GM18858 (cell line): ENCODE measurements around the gene MGAT5B.

Experiments
- ATAC-seq: cut with Tn5 transposase; IDR thresholded peaks from one replicate; pipeline ENCODE4 v1.9.1; 2021; ENCODE audit not compliant: unreplicated experiment

Gene MGAT5B

DNA sequence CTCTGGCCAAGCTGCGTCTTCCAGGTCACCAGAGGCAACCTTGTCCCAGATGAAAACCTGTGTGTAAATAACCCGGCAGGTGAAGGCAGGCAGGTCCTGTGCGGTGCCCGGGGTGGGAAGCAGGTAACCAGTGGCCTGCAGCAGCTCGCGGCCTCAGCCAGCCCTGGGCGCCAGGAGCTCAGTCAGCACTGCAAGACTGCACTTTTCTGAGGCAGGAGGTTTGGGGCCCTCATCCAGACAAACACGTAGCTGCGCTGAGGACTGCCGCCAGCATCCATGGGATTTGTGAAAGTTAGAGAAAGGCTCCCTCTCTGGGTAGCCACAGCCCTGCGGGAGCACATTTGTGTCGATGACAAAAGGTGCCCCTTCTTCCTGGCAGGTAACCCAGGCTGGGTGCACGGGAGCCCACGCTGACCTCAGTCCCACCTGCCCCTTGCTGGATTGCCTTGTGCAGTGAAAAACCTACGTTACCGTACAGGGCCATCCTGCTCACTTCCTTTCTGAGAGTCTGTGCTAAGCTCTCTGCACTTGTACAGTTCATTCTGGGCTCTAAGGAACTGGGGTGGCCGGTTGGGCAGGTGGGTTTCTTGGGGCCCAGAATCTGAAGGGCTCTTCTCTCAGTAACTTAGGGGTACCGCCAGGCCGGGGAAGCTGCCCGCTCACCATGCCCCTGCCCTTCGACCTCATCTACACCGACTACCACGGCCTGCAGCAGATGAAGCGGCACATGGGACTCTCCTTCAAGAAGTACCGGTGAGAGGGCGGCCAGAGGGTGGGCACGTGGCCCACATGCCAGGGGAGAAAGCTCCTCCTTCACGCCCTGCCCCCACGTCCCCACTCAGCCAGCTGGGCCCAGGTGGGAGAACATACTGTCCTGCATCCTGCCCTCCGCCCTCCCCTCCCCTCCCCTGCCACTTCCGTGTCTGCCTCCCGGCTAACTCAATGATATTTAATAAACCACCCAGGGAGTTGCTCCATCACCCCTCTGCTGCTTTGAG, 56.4 kb downstream of the MGAT5B start:
- ATAC-seq = no peak

DNA sequence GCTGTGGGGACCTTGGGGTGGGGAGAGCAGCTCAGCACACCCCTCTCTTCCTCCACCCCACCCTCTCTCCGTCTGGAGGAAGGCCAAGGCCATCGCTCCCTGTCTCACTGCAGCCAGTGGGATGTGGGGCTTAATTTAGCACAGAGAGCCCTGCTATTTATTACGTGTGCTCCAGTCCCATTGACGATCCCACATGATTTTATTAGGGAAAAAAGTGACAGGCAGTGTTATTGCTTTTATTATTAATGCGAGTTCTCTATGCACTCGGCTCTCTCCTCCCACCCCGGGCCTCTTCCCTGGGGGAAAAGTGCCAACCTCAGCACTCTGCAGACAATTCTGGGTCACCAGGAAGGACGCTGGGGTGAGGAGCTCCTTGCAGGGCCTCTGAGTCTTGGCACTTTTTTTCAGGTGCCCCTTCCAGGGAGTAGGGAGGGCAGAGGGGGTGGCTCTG, 57.3 kb downstream of the MGAT5B start:
- no peak for ATAC-seq

DNA sequence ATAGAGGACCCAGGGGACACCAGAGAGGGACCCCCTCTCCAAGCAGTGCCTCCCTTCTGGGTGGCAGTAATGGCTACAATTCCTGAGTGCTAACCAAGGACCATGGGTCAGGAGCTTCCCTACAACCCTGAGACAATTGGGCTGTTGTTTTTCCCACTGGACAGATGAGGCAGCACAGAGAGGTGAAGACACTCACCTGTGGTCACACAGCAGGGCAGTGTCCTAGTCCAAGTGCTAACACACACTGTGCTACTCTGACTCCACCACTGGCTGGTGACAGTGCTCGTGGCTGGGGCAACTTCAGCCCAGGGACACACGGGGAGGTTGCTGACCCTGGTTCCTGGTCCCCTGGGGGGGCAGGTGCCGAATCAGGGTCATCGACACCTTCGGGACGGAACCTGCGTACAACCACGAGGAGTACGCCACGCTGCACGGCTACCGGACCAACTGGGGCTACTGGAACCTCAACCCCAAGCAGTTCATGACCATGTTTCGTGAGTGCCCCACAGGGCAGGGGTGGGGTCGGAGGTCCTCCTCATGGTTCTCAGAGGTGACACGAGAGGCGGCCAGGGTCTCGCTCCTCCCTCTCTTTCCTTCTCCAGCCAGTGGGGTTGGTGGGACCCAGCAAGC, 58.1 kb downstream of the MGAT5B start:
- no peak for ATAC-seq

DNA sequence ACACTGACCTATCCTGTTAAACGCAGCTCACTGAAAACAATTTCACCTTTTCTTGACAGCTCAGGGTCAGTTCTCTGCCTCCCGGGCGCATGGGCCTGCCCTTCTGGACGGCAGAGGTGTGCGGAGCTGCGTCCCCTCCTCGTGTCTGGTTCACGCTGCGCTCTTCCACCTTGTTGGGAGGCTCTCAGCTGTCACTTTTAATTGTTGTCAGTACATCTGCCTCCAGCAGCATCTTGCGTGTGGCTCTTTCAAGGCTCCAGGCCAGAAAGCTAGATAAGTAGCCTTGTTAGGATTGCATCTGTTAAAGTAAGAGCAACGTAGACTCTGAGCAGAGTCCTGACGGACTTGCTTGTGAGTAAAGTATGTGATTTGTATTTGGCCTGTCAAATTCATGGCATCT, 59.4 kb downstream of the MGAT5B start:
- no peak for ATAC-seq

DNA sequence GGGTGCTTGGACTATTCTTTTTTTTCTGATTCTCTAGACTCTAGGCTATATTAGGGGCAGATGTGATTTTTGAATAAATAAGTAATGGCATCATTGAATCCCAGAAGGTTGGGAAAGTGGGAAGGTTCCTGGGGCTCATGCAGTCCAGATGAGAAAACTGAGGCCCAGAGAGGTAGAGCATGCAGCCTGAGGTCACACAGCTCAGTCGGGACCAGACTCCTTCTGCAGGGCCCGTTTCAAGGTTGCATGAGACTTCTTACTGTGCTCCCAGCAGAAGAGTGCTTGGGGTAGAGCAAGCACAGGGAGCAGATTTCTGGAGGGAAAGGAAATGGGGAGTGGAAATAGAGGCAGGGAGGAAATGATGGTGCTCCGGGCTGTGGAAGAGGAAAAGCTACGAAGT, 59.8 kb downstream of the MGAT5B start:
- no peak for ATAC-seq

DNA sequence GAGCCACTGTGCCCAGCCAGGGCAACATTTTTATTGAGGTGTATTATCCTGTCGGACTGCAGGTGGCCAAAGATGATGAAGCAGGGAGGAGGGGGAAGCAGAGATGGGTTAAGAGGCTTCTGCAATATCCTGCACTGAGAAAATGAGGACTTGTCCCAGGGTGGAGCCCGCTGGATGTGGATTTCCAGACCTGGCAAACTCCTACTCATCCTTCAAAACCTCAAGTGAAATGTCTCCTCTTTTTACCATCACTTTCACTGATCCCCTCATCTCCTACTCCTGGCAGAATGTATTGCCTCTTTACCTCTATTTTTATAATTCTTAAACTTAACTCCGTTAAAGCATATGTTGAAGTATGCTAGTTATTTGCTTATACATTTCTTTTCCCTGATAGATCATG, 60.9 kb downstream of the MGAT5B start:
- no peak for ATAC-seq

DNA sequence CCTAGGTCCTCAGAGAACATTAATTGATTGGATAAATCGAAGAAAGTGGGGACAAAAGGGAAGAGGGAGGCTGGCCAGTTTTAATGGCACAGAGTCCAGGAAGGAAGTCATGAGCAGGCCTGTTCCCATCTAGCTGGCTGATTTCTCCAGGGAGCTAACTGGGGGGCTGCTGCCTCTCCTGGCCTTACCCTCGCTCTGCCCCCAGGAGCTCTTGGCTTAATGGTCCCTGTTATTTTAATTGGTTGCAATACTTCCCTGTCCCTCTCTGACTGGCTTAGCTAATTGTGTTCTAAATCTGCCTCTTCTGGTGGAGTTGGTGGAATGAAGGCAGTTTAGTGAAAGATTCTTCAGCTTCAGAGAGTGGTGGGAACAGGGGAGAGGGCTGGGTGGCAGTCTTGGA, 61.4 kb downstream of the MGAT5B start:
- no peak for ATAC-seq

DNA sequence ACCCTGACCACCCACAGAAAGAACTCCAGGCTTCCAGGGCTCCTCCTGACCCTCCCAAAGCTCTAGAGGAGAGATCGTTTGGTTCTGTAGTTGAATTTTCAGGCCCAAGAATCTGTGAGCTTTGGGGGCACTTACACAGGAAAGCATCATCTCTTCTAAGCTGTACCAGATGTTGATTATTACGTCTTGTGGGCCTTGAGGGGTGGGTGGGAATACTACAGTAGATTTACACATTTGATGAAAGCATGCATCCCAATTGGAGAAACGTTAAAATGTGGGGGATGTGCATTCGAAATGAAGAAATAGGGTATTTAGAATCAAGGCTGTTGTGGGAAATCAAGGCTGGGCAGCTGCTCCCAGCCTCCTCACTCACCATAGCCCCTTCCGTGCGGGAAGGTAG, 61.9 kb downstream of the MGAT5B start:
- ATAC-seq = no peak

DNA sequence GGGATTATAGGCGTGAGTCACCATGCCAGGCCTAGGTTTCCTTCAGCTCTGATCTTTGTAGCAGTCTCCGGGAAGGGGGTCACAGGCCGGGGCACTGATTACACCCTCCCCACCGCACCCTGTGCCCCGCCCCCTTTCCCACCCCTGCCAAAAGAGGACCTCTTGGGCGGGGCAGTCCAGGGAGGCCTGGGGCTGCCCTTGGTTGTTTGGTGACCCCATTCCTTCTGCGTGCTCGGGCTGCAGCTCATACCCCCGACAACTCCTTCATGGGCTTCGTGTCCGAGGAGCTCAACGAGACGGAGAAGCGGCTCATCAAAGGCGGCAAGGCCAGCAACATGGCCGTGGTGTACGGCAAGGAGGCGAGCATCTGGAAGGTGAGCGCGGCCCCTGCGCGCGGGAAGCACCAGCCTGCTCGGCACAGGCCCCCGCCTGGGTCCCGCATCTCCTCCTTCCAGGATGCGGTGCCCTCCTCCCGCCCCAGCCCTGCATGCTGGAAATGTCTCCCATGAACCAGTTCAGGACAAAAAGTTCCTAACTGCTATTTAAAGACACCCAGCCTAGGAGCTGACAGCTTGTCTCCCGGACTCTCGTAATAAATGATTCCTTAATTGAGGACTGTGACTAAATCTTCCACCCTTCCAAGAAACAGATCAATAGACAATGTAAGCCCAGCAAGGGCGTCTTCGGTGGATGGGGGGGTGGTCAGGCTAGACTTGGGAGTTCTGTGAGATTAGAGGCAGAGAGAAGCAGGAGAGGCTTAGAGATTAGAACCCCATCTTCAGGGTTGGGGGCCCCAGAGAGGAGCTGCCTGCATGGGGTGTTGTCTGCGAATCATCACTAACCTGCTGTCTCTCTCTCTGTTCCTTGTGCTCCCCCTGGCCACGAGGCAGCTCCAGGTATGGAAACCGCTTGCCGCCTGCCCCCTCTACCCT, 64.5 kb downstream of the MGAT5B start:
- no peak for ATAC-seq

DNA sequence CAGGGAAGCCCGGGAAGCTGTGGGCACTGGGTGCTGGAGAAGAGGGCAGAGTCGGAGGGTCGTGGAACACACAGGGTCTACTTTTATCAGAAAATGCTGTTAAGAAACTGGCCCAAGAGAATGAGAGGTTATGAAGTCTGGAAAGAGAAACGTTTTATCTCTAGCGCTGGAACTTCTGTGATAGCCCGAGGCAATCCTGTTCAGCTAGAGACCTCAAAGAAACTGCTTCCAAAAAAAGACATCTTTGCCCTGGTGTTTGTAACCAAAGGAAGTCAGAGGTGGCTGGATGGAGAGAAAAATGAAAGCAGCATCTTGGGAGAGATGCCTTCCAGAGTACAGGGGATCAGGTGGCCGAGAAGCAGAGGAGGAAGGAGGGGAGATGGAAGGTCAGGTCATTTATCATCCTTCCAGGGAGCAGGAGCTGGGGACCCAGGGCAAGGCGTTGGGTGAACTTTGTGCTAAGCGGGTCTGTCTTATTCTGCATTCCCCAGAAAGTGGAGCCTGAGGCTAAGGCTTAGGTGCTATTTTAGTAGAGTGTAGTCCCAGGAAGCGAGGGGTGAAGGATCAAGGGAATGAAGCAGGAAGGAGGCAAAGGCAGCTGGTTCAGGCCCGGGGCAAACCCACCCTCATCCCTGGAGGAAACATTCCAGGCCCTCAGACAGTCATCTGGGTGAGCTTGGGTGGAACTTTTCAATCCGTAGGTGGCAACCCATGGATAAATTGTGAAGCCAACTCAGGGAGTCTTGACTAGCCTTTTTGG, 66.5 kb downstream of the MGAT5B start:
- ATAC-seq = no peak

DNA sequence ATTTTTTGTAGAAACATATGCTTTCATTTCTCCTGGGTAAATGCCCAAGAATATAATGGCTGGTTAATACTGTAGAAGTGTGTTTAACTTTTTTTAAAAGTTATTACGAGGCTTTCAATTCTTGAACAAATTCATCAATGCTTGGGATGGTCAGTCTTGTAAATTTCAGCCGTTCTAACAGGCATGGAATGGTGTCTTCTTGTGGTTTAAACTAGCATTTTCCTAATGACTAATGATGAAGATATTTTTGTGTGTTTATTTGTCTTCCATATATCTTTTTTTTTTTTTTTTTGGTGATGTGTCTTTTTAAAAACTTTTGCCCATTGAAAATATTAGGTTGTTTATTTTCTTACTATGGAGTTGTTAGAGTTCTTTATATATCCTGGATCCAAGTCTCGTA, 67.1 kb downstream of the MGAT5B start:
- ATAC-seq = no peak

DNA sequence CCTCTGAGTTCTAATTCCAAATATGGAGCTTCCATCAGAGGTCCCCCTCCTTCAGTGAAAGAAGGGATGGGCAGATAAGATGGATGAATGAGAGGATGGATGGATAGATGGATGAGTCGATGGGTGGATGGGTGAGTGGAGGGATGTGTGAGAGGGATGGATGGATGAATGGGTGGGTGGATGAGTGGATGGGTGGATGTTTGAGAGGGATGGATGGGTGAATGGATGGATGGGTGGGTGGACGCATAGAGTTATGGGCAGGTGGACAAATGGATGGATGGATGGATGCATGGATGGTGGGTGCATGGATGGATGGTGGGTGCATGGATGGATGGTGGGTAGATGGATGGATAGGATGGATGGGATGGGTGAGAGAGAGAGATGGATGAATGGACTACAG, 69.0 kb downstream of the MGAT5B start:
- no peak for ATAC-seq

DNA sequence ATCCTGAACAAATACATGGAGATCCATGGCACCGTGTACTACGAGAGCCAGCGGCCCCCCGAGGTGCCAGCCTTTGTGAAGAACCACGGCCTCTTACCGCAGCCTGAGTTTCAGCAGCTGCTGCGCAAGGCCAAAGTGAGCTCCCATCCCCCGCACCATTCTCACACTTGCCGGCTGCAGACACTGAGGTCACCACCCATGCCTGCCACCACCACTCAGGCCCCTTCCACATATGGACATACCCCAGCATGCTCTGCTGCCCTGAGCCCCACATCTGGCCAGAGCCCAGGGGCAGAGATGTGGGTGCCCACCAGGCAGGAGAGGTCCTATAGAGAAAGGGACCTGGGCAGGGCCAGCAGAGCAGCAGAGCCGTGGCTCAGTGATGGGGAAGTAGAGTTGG, 69.8 kb downstream of the MGAT5B start:
- ATAC-seq = no peak

DNA sequence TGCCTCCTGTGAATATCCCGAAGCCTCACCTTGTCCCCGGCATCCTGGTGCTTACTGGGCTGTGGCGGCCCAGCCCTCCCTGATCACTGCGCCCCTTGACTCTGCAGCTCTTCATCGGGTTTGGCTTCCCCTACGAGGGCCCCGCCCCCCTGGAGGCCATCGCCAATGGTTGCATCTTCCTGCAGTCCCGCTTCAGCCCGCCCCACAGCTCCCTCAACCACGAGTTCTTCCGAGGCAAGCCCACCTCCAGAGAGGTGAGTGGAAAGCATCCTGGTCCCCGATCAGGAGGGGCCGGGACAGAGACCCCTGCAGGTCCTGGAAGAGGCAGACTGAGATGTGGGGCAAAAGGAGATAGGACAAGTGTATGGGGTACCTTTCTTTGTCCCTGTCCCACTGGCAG, 72.1 kb downstream of the MGAT5B start:
- ATAC-seq = no peak

DNA sequence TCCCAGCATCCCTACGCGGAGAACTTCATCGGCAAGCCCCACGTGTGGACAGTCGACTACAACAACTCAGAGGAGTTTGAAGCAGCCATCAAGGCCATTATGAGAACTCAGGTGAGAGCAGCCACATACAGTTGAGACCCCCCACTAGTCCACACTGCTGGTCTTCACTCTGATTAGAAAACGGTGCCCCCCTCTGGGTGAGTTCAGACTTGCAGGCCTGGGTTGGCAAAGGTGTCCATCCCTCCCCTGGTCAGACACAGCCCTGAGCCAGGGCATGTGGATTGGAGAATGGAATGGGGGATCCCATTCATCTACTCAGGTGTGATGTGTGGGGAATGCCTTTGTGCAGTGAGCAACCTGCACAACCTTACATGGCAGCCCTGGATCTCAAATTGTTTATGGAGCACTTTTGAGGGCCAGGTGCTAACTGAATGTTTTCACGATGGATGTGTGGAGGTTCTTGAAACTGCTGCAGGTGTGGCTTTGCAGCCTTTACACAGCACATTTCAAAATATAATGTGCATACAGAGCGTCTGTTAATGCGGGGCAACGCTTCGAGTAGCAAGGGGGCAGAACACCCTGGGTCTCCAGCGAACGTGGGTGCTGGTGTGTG, 72.6 kb downstream of the MGAT5B start:
- no peak for ATAC-seq

DNA sequence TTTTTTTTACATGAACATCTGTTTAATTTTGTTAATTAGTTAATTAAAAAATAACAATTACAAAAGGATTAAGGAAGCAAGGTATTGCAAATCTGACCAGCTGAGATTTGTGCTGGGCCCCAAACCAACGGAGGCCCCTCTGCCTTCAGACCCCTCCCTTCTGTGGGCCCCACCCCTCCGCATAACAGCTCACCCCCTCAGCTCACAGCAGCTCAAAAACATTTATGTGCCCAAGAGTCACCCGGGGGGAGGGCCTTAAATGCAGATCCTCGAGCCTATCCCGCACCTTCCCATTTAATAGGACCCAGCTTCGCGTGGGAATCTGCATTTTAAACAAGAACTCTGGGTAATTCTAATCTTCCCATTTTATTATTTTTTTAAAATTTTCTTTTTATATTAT, 75.0 kb downstream of the MGAT5B start:
- no peak for ATAC-seq

DNA sequence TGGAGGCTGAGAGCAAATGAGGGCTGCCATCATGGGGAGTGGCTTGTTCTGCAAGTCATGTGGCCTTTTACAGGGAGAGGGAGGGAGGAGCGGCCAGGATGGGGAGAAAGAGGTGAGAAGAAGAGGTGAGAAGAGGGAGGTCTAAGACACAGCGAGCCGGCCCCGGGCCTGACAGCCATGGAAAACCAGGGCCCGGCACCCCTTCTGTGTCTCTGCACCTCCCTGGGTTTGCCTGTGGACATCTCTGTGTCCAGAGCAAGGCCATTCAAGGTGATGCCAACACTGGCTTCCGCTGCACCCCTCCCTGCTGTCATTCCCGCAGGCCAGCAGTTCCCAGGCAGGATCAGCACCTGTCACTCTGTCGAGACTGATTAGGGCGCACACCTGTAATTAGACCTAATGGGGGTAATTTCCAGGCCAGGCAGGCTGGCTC, 75.6 kb downstream of the MGAT5B start:
- no peak for ATAC-seq

DNA sequence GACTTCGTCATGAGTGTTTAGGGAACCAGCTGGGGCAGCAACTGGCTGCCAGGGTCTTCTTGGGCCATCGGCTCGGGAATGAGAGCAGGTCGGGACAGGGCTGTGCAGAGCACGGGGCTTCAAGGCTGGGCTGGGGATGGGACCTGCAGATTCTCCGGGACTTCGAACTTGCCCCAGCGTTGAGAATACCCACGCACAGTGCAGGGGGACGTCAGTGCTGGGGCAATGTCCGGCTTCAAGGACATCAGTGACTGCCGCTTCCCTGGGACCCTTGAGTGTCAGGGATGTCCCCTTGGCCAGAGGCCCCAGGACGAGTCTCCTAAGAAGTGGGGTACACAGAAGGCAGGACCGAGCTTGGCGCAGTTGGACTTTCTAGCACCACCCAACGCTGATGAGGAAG, 76.3 kb downstream of the MGAT5B start:
- ATAC-seq = no peak

DNA sequence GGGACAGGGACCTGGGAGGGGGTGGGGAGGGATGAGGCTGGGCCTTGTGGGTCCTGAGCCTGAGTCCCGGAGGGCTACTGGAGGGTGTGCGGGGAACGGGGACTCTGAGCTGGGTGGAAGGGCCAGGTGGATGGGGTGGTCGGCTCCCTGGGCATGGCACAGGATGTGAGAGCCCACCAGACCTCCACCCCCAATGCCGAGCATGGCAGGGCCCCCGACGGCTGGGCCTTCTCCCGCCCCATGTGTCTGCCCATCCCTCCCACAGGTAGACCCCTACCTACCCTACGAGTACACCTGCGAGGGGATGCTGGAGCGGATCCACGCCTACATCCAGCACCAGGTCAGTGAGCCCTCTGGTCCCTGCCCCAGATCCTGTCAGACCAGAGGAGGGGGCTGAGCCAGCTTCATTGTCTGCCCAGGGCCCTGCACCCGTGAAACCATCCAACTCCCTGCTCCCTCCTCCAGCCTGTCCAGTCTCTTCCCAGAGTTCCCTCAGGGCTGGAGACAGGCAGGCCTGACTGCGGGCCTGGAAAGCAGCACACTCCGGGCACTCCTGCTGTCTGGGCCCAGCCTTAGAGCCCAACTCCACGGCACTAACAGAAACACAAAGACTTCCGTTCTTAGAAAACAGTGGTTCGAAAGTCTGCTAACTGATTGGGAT, 78.0 kb downstream of the MGAT5B start:
- ATAC-seq = no peak

DNA sequence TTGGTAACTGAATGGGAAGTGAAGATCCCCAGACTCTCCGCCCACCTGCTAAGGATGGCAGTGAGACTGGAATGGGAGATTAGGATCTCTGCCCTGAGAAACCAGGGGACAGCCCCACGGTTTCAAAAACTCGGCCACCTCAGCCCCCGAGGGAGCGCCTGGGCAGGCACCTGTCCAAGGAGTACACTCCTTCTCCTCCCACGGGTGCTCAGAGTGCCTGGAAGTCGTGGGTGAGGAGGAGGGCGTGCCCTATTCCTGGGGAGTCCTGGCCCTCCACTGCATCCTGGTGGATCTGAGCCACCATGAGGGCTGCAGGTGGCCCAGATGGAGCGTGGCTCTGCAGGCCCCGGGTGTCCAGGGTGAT, 78.5 kb downstream of the MGAT5B start:
- ATAC-seq = no peak
